Muscle of leg (tissue), 11 donors: ENCODE results near the gene CRX. TPM values are rescaled to one million over a fixed set of nuclear protein-coding genes. Genes with fewer than 3 reads are reported as not detected.
"Not testable (repeated sequence)": the region's sequence is repeated elsewhere in the genome, so short reads cannot be mapped to it uniquely, and the experiment has no call there.

Source experiments
- DNase-seq: peaks from one replicate; pipeline ENCODE4 v3.0.0; 2013
- H3K27ac ChIP-seq: one replicate; pipeline ENCODE4 v1.5.1; 2013; ENCODE audit warnings: mild to moderate bottlenecking, low read length, control low read depth
- H3K27me3 ChIP-seq: one replicate; pipeline ENCODE4 v1.6.1; 2013; ENCODE audit warnings: low read length; ENCODE audit not compliant: control insufficient read depth, insufficient read depth
- H3K36me3 ChIP-seq: one replicate; pipeline ENCODE4 v1.6.1; 2013; ENCODE audit warnings: low read length; ENCODE audit not compliant: control insufficient read depth, insufficient read depth
- H3K4me1 ChIP-seq: one replicate; pipeline ENCODE4 v1.6.1; 2013; ENCODE audit warnings: low read length; ENCODE audit not compliant: control insufficient read depth, insufficient read depth
- H3K4me3 ChIP-seq: one replicate; pipeline ENCODE4 v1.5.1; 2013; ENCODE audit warnings: low read length, control low read depth
- H3K9me3 ChIP-seq: replicated peaks from 2 replicates; pipeline ENCODE4 v1.6.1; 2013; ENCODE audit warnings: low read depth, low read length; ENCODE audit not compliant: control insufficient read depth
- WGBS: methylation state at CpG from one replicate; pipeline ENCODE4 v1.1.5; 2013; ENCODE audit warnings: missing lambda C conversion rate; ENCODE audit not compliant: insufficient coverage; 5-methylcytosine and 5-hydroxymethylcytosine counted together
- polyA plus RNA-seq, 8 donors: library from polyadenylated mRNA; unstranded; fragments of 120-200 nt; gene quantifications; one replicate each; pipeline versions ENCODE4 v1.2.1 to v1.2.3, GENCODE V29; 2013; ENCODE audit warnings: inconsistent platforms in 1 of 8, low replicate concordance in 1 of 8; ENCODE audit not compliant: insufficient read length in 8 of 8, insufficient read depth in 1 of 8
- total RNA-seq: library from RNA; stranded (reverse); fragments of 120-200 nt; gene quantifications from one replicate; pipeline ENCODE4 v1.2.4, GENCODE V29; 2013

CRX gene
- total and polyA plus RNA-seq, 9 donors, result 0.05 to 0.09 (median 0.07) TPM; not detected in 6

DNA sequence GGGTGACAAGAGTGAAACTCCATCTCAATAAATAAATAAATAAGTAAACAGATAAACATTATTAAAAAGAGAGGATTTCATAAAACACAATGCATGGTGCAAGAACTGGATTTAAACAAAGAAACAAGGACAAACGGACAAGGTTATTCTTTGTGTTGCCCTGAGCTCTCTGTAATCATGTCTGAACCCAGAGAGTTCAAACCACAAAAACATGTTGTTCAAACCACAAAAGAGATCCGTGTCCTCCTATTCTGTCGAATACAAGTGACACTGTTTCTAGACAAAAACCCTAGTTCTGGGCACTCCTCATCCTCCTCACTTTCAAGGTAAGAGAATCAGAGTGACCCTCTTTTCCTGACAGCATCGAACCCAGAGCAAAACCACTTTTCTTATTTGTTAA lies 32.7 kb downstream of the CRX start:
- no peaks in the 10 kb centered on the region for H3K4me1 ChIP-seq
- WGBS, result 59% methylated on average over 2 of the region's 4 CpGs
- no peak overlapping the region for H3K27ac ChIP-seq
- H3K9me3 ChIP-seq, result no peaks in the 10 kb centered on the region
- H3K4me3 ChIP-seq, result no peak overlapping the region
- H3K36me3 ChIP-seq, result no peaks in the 10 kb centered on the region
- no peak for DNase-seq
- peaks cover 15% of the 10 kb centered on the region for H3K27me3 ChIP-seq

- not testable (repeated sequence) for H3K4me3 ChIP-seq, H3K27ac ChIP-seq, H3K9me3 ChIP-seq, DNase-seq, H3K27me3 ChIP-seq, H3K4me1 ChIP-seq, H3K36me3 ChIP-seq
- 92% methylated on average over 4 of the region's 9 CpGs for WGBS
Measured at GRCh38 chr19:47858231-47858630, 36.5 kb downstream of the CRX start.

DNA sequence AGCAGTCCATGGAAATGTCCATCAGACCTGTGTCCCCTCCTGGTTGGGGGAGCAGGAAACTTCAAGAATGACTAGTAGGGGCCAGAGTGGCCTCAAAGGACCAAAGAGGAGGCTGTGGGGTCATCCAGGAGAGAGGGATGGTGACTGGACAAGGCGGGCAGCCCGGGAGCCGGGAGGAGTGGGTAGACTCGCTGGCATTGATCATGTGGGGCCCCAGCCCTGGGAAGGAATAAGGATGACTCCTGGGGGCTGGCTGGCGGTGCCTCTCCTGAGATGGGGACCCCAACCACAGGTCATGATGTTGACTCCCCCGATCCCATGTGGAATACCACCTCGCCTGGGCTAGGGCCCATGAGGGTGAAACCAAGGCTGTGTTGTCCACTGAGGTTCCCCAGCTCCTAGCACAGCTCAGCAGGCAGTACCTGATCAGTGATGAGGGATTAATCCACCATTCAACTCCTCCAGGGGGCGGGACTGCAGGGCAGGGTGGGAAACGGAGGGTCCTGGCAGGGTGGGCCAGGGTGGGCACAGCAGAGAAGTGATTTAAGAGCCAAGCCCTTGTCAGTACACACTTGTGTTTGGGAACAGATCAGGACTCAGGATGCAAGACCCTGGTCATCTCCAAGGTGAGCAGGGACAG lies 37.0 kb downstream of the CRX start, which contains the start of gene TPRX2:
Gene TPRX2, plus strand, starts transcription at position 590 of the 640 bp plus-strand sequence. Its CDS starts 12 bp downstream, at position 602.
- H3K27me3 ChIP-seq, H3K4me3 ChIP-seq, H3K36me3 ChIP-seq, H3K27ac ChIP-seq, H3K9me3 ChIP-seq, DNase-seq, H3K4me1 ChIP-seq: not testable (repeated sequence)
- 95% methylated on average over 7 of the region's 9 CpGs for WGBS

DNA sequence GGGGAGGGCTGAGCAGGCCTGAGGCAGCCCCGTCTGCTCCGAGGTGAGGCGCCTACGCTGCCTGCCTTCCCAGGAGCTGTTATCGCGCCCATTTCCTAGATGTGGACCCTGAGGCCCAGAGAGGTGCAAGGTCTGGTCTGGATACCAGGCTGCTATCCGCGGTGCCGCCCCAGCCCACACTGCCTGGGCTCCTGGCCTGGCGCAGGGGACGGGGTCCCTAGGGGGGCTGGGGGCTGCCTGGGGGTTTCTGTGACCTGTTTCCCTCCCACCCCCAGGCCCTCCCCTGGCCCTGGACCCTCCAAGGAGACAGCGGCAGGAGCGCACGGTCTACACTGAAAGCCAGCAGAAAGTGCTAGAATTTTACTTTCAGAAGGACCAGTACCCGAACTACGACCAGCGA lies 38.1 kb downstream of the CRX start:
- not testable (repeated sequence) for H3K4me3 ChIP-seq, H3K27ac ChIP-seq, DNase-seq, H3K9me3 ChIP-seq, H3K36me3 ChIP-seq, H3K4me1 ChIP-seq, H3K27me3 ChIP-seq
- WGBS, result no CpG with 5 or more reads among the region's 17 CpGs

DNA sequence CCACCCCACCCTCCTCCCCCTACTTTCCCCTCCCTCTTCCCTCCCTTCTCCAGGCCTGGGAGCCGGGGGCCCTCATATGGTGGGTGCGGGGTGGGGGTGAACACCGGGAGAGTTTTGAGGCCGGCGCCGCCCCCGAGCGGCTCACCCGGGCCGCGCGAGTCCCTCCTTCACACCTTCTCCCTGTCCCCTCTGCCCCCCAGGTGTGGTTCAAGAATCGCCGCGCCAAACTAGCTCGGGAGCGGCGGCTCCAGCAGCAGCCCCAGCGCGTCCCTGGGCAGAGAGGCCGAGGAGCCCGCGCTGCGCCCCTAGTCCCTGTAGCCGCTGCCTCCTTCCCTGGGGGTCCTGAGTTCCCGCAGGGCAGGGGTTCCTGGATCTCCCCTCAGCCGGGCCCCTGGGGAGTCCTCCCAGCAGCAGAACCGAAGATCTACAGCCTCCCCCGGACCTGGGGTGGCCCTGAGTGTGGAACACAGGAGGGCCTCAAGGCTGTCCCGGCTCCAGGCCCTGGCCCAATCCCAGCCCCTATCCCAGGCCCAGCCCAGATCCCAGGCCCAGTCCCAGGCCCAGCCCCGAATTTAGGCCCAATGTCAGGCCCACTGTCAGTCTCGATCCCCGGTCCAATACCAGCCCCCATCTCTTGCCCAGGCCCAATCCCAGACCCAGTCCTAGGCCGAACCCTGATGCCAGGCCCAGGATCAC lies 39.0 kb downstream of the CRX start:
- Histone ChIP-seq H3K4me3 (no peak overlapping the region), H3K27ac (no peak overlapping the region), H3K4me1 (no peaks in the 10 kb centered on the region), H3K9me3 (peaks cover 3% of the 10 kb centered on the region), H3K36me3 (no peaks in the 10 kb centered on the region), H3K27me3 (peaks cover 2% of the 10 kb centered on the region)
- no peak for DNase-seq
- WGBS, result 45% methylated on average over 20 of the region's 34 CpGs

DNA sequence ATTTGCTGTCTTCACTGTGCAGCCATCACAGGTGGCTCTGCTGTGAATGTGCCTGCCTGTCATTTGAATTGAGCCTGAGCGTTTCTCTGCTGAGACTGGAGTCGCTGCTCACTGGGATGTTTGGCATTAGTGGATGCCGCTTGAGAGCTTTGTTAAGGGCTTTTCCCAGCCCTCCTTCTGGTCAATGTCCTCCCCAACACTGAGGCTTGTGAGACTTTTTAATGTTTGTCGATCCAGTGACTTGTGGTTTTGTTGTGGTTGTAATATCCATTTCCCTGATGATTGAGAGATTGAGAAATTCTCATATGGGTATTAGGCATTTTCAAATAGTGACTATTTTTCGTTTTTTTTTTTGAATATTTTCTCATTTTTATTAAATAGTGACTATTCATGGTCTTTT lies 39.9 kb downstream of the CRX start:
- H3K36me3 ChIP-seq, result no peaks in the 10 kb centered on the region
- H3K27me3 ChIP-seq, result peaks cover 2% of the 10 kb centered on the region
- peaks cover 3% of the 10 kb centered on the region for H3K9me3 ChIP-seq
- no peak for DNase-seq
- no peak overlapping the region for H3K4me3 ChIP-seq
- no CpG with 5 or more reads among the region's 5 CpGs for WGBS
- H3K4me1 ChIP-seq, result no peaks in the 10 kb centered on the region
- H3K27ac ChIP-seq, result no peak overlapping the region

DNA sequence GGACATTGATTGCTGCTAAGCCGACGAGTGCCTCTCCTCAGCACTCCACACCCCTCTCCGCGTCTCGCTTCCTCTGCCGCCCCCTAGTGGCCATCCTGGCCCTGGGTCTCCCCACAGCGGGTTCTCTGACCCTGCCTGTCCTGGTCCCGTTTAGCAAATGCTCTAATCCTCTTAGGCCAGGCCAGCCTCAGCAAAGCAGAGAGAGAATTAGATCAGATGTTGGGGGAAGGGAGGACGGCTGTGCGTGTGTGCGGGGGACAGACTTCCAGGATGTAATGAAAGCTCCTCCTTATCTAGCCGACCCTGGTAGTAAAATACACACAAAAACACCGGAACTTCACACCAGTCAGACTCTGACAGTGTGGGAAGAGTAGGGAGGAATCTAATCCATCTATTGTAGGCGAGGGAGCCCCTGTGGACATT lies 41.8 kb downstream of the CRX start:
- WGBS, result 9% methylated on average over 7 of the region's 14 CpGs
- no peaks in the 10 kb centered on the region for H3K36me3 ChIP-seq
- peaks cover 3% of the 10 kb centered on the region for H3K9me3 ChIP-seq
- peaks cover 2% of the 10 kb centered on the region for H3K27me3 ChIP-seq
- no peaks in the 10 kb centered on the region for H3K4me1 ChIP-seq
- DNase-seq, result peak; percentile 80
- H3K27ac ChIP-seq, result no peak overlapping the region
- H3K4me3 ChIP-seq, result no peak overlapping the region

DNA sequence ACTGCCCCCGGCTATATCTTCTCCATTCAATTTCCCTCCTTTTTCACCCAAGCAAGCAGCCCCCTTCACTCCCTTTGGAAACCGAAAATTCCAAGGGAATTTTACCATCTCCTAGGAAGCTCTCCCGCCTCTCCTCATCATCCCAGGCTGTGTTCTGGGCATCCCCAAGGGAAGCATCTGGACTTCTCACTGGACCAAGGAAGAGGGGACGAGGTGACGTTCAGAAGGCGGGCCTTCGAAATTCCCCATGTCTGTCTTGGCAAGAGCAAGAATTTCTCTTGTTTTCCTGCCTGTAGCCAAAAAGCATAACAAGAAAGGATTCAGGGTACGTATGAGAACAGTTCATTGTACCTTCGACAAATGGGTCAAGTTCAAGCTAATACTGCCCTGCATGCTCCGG lies 43.4 kb downstream of the CRX start:
- DNase-seq, result peak; percentile 20
- peaks cover 2% of the 10 kb centered on the region for H3K27me3 ChIP-seq
- WGBS, result 41% methylated on average over 8 of the region's 10 CpGs
- H3K4me1 ChIP-seq, result no peaks in the 10 kb centered on the region
- no peaks in the 10 kb centered on the region for H3K36me3 ChIP-seq
- H3K4me3 ChIP-seq, result no peak overlapping the region
- H3K27ac ChIP-seq, result no peak overlapping the region
- peaks cover 3% of the 10 kb centered on the region for H3K9me3 ChIP-seq

DNA sequence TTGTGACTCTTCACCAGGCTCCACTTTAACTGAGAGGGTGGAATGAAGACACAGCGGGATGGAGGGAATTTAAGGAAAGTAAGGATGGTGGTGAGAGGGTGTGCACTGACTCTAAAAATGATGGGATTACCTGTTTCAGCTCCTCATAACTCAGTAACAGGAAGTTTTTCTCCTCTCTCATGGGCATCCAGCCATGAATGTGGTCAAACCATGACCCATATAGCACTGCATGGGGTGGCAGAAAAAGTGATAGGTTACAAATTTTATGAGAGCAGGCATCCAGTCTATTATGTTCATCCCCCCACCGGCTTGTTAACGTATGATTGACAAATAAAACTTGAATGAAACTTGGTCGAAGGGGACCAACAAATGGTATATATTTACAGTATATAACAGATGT lies 57.2 kb downstream of the CRX start:
- no CpG with 5 or more reads among the region's 4 CpGs for WGBS
- H3K9me3 ChIP-seq, result no peaks in the 10 kb centered on the region
- H3K4me1 ChIP-seq, result no peaks in the 10 kb centered on the region
- H3K27ac ChIP-seq, result no peak overlapping the region
- DNase-seq, result no peak
- H3K27me3 ChIP-seq, result no peaks in the 10 kb centered on the region
- no peak overlapping the region for H3K4me3 ChIP-seq
- no peaks in the 10 kb centered on the region for H3K36me3 ChIP-seq

GRCh38 chr19:47879385-47879784 lies 57.6 kb downstream of the CRX start:
- H3K27ac ChIP-seq, H3K4me1 ChIP-seq, H3K9me3 ChIP-seq, H3K4me3 ChIP-seq, H3K27me3 ChIP-seq, H3K36me3 ChIP-seq, DNase-seq: not testable (repeated sequence)
- no CpG with 5 or more reads among the region's 4 CpGs for whole genome bisulfite sequencing
